ENCODE data around the gene TSPAN14.
"Not testable (repeated sequence)": the region's sequence is repeated elsewhere in the genome, so short reads cannot be mapped to it uniquely, and the experiment has no call there.

DNA sequence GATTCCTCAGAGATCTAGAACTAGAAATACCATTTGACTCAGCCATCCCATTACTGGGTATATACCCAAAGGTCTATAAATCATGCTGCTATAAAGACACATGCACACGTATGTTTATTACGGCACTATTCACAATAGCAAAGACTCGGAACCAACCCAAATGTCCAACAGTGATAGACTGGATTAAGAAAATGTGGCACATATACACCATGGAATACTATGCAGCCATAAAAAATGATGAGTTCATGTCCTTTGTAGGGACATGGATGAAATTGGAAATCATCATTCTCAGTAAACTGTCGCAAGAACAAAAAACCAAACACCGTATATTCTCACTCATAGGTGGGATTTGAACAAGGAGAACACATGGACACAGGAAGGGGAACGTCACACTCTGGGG, 26.3 kb downstream of the TSPAN14 start:
- not testable (repeated sequence) for TF ChIP-seq POLR2A, POLR2AphosphoS5 (IDR thresholded peaks at IDR 0.05; ENCODE audit: low read depth, low read length)
